Measurements from ENCODE around the gene PTGFRN.

DNA sequence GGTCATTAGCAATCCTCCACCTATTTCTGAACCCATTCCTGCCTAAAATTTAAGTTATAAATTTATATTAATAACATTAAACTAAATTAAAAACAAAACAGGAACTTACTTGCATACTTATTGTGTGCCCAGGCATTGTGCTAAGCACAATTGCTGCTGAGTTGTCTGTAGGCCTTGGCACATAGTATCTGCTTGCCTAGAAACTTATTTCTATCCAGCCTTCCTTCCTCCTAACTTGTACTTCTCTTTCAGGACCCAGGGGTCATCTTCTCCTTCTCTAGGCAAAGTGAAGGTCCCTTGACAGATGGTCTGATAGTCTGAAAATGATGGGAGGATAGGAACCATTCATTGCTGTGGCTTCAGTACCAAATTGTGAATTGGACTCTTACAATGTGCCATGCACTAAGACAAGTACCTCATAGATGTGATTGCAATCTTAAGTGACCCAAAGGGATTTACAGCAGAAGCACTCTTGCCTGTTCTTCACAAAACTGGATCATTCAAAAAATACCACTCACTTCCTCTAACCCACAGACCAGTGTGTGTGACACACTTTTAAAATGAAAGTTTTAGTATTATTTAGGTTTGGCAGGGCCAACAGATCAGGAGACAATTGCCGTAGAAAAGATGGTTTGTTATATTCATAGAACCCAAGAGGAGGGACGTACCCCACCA is 81.6 kb downstream of the PTGFRN start:
- TF ChIP-seq PKNOX1 (IDR thresholded peaks at IDR 0.05) (no peak), FOXK2 (IDR thresholded peaks at IDR 0.05) (no peak), SUZ12 (IDR thresholded peaks at IDR 0.05) (no peak), LEF1 (IDR thresholded peaks at IDR 0.05; ENCODE audit: borderline replicate concordance) (no peak), SP1 (IDR thresholded peaks at IDR 0.05) (no peak), BHLHE40 (IDR thresholded peaks at IDR 0.05; ENCODE audit: borderline replicate concordance) (no peak), FOXM1 (IDR thresholded peaks at IDR 0.05; ENCODE audit: borderline replicate concordance) (no peak), CTBP1 (IDR thresholded peaks at IDR 0.05; ENCODE audit: borderline replicate concordance) (no peak), ZNF384 (IDR thresholded peaks at IDR 0.05) (no peak), FOXA1 (IDR thresholded peaks at IDR 0.05) (no peak), NFRKB (IDR thresholded peaks at IDR 0.05) (no peak), L3MBTL2 (conservative IDR thresholded peaks at IDR 0.05) (no peak), ARNT (IDR thresholded peaks at IDR 0.05) (no peak), ELF4 (IDR thresholded peaks at IDR 0.05) (no peak)

Measured in HEK293T (cell line).